ENCODE results near the gene GTF2H2C. TPM values are rescaled to one million over a fixed set of nuclear protein-coding genes. Genes with fewer than 3 reads are reported as not detected.
A peak's percentile ranks its signal among the peaks of the same experiment; 100 is the strongest.
"Not testable (repeated sequence)": the region's sequence is repeated elsewhere in the genome, so short reads cannot be mapped to it uniquely, and the experiment has no call there.

The GTF2H2C gene
- total RNA-seq = 33.4 TPM
- long read RNA-seq, transcript GTF2H2C-210 (16 exons, 2,952 nt) = major isoform, 7 of 23 reads
- long read RNA-seq, partial matches to known transcripts = 1 of 23 reads
- long read RNA-seq, other reads (novel, unspliced or antisense) = 14 of 23 reads

- peak within 1 kb of the TSS; percentile 52 for H3K4me3 ChIP-seq
- H3K36me3 ChIP-seq; H3K27me3 ChIP-seq; H3K4me1 ChIP-seq; intact Hi-C loops (cut with DNase I); H3K9me3 ChIP-seq: not testable (repeated sequence)
- H3K27ac ChIP-seq = peak within 1 kb of the TSS; percentile 65
- peak; percentile 99 for ATAC-seq
- TF ChIP-seq, protein P1, sequence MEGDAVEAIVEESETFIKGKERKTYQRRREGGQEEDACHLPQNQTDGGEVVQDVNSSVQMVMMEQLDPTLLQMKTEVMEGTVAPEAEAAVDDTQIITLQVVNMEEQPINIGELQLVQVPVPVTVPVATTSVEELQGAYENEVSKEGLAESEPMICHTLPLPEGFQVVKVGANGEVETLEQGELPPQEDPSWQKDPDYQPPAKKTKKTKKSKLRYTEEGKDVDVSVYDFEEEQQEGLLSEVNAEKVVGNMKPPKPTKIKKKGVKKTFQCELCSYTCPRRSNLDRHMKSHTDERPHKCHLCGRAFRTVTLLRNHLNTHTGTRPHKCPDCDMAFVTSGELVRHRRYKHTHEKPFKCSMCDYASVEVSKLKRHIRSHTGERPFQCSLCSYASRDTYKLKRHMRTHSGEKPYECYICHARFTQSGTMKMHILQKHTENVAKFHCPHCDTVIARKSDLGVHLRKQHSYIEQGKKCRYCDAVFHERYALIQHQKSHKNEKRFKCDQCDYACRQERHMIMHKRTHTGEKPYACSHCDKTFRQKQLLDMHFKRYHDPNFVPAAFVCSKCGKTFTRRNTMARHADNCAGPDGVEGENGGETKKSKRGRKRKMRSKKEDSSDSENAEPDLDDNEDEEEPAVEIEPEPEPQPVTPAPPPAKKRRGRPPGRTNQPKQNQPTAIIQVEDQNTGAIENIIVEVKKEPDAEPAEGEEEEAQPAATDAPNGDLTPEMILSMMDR (IDR thresholded peaks at IDR 0.05) = peak; percentile 35
- DNase-seq = peak; percentile 87
Observed at GRCh38 chr5:69559908-69560330, at the start of gene GTF2H2C. Gene GTF2H2C (plus strand): TSS chr5:69560191. CDS start chr5:69565133, 4,942 bp downstream.

DNA sequence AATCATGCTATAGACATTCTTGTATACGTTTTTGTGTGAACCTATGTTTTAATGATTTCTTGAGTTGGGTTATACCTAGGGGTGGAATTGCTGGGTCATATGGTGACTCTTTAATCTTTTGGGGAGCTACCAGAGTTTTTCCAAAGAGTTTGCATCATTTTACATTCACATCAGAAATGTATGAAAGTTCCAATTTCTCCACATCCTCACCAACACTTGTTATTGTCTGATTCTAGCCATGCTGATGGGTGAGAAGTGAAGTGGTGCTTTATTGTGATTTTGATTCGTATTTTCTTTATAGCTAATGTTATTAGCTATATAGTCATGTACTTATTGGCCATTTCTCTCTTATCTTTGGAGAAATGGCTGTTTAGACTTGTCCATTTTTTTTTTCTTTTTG, 49.3 kb upstream of the GTF2H2C start:
- no peak for ATAC-seq
- no peak overlapping the region for H3K27ac ChIP-seq
- H3K36me3 ChIP-seq = peaks cover 7% of the 10 kb centered on the region
- no peaks in the 10 kb centered on the region for H3K27me3 ChIP-seq
- peaks cover 3% of the 10 kb centered on the region for H3K4me1 ChIP-seq
- no peak overlapping the region for H3K4me3 ChIP-seq
- DNase-seq = no peak
- TF ChIP-seq, protein P1 (IDR thresholded peaks at IDR 0.05) = no peak
- H3K9me3 ChIP-seq = no peaks in the 10 kb centered on the region
- intact Hi-C loops (cut with DNase I) = no loop called here

GRCh38 chr5:69512740-69513260, 47.2 kb upstream of the GTF2H2C start:
- intact Hi-C loops (cut with DNase I) = no loop called here
- no peak for ATAC-seq

DNA sequence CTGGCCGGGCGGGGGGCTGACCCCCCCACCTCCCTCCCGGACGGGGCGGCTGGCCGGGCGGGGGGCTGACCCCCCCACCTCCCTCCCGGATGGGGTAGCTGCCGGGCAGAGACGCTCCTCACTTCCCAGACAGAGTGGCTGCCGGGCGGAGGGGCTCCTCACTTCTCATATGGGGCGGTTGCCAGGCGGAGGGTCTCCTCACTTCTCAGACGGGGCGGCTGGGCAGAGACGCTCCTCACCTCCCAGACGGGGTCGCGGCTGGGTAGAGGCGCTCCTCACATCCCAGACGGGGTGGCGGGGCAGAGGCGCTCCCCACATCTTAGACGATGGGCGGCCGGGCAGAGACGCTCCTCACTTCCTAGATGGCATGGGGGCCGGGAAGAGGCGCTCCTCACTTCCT, 44.4 kb upstream of the GTF2H2C start:
- DNase-seq; H3K27me3 ChIP-seq; H3K27ac ChIP-seq; H3K36me3 ChIP-seq; intact Hi-C loops (cut with DNase I); H3K4me3 ChIP-seq; ATAC-seq; H3K9me3 ChIP-seq: not testable (repeated sequence)
- H3K4me1 ChIP-seq = peaks cover 19% of the 10 kb centered on the region

More at GRCh38 chr5:69512740-69513260, 47.2 kb upstream of the GTF2H2C start:
- no peaks in the 10 kb centered on the region for H3K9me3 ChIP-seq
- no peaks in the 10 kb centered on the region for H3K27me3 ChIP-seq
- TF ChIP-seq, protein P1 (IDR thresholded peaks at IDR 0.05) = no peak
- H3K27ac ChIP-seq = peak overlapping the region; percentile 15
- H3K4me1 ChIP-seq = peaks cover 3% of the 10 kb centered on the region
- no peak overlapping the region for H3K4me3 ChIP-seq
- H3K36me3 ChIP-seq = peaks cover 7% of the 10 kb centered on the region
- DNase-seq = no peak

- Histone ChIP-seq H3K4me3 (no peak overlapping the region), H3K36me3 (no peaks in the 10 kb centered on the region), H3K27ac (peak overlapping the region; percentile 45), H3K4me1 (peaks cover 25% of the 10 kb centered on the region), H3K27me3 (no peaks in the 10 kb centered on the region), H3K9me3 (no peaks in the 10 kb centered on the region)
- intact Hi-C loops (cut with DNase I) = no loop called here
- TF ChIP-seq, protein P1 (IDR thresholded peaks at IDR 0.05) = no peak
- ATAC-seq = no peak
- no peak for DNase-seq
Observed at GRCh38 chr5:69516769-69517168, 43.2 kb upstream of the GTF2H2C start.

GRCh38 chr5:69517763-69518212, 42.2 kb upstream of the GTF2H2C start:
- Histone ChIP-seq H3K36me3 (no peaks in the 10 kb centered on the region), H3K4me1 (peaks cover 25% of the 10 kb centered on the region), H3K4me3 (no peak overlapping the region), H3K27ac (peak overlapping the region; percentile 45), H3K9me3 (no peaks in the 10 kb centered on the region), H3K27me3 (no peaks in the 10 kb centered on the region)
- ATAC-seq (peak; percentile 91), DNase-seq (no peak)
- intact Hi-C loops (cut with DNase I) = no loop called here
- TF ChIP-seq, protein P1 (IDR thresholded peaks at IDR 0.05) = no peak
